ENCODE results near the gene DNAJC10.
A peak's percentile ranks its signal among the peaks of the same experiment; 100 is the strongest.

DNAJC10 gene

GRCh38 chr2:182792441-182792840 lies 76.4 kb downstream of the DNAJC10 start:
- DNase-seq (ENCODE audit: low read depth): no peak

- DNase-seq (ENCODE audit: low read depth): no peak
Observed at GRCh38 chr2:182798736-182799135, 82.7 kb downstream of the DNAJC10 start.

GRCh38 chr2:182804128-182804527 lies 88.1 kb downstream of the DNAJC10 start:
- DNase-seq (ENCODE audit: low read depth): no peak

GRCh38 chr2:182807319-182807718 lies 91.3 kb downstream of the DNAJC10 start:
- no peak for DNase-seq (ENCODE audit: low read depth)

GRCh38 chr2:182810087-182810486 lies 94.0 kb downstream of the DNAJC10 start:
- DNase-seq (ENCODE audit: low read depth): no peak

- DNase-seq (ENCODE audit: low read depth): no peak
Observed at GRCh38 chr2:182814380-182814779, 98.3 kb downstream of the DNAJC10 start.

GRCh38 chr2:182814804-182815203 lies 98.7 kb downstream of the DNAJC10 start:
- DNase-seq (ENCODE audit: low read depth): no peak

GRCh38 chr2:182816866-182817265 lies 100.8 kb downstream of the DNAJC10 start:
- peak; percentile 2 for DNase-seq (ENCODE audit: low read depth)

- no peak for DNase-seq (ENCODE audit: low read depth)
Observed at GRCh38 chr2:182817558-182817957, 101.5 kb downstream of the DNAJC10 start.

- DNase-seq (ENCODE audit: low read depth): no peak
Observed at GRCh38 chr2:182818501-182818900, 102.4 kb downstream of the DNAJC10 start.

GRCh38 chr2:182818925-182819324 lies 102.9 kb downstream of the DNAJC10 start:
- no peak for DNase-seq (ENCODE audit: low read depth)

GRCh38 chr2:182819412-182819811 lies 103.4 kb downstream of the DNAJC10 start:
- no peak for DNase-seq (ENCODE audit: low read depth)

GRCh38 chr2:182821182-182821581 lies 105.1 kb downstream of the DNAJC10 start:
- peak; percentile 25 for DNase-seq (ENCODE audit: low read depth)

GRCh38 chr2:182822733-182823132 lies 106.7 kb downstream of the DNAJC10 start:
- DNase-seq (ENCODE audit: low read depth): no peak

- DNase-seq (ENCODE audit: low read depth): no peak
Observed at GRCh38 chr2:182824056-182824766, 108.2 kb downstream of the DNAJC10 start.

- DNase-seq (ENCODE audit: low read depth): no peak
Observed at GRCh38 chr2:182824767-182825158, 108.7 kb downstream of the DNAJC10 start.

GRCh38 chr2:182826064-182826463 lies 110.0 kb downstream of the DNAJC10 start:
- no peak for DNase-seq (ENCODE audit: low read depth)

- no peak for DNase-seq (ENCODE audit: low read depth)
Observed at GRCh38 chr2:182826496-182826895, 110.4 kb downstream of the DNAJC10 start.

- peak; percentile 2 for DNase-seq (ENCODE audit: low read depth)
Observed at GRCh38 chr2:182827182-182827879, 111.3 kb downstream of the DNAJC10 start.

GRCh38 chr2:182831101-182831500 lies 115.0 kb downstream of the DNAJC10 start:
- DNase-seq (ENCODE audit: low read depth): no peak

GRCh38 chr2:182831921-182832320 lies 115.9 kb downstream of the DNAJC10 start:
- DNase-seq (ENCODE audit: low read depth): no peak

- DNase-seq (ENCODE audit: low read depth): no peak
Observed at GRCh38 chr2:182833084-182833854, 117.2 kb downstream of the DNAJC10 start.

- no peak for DNase-seq (ENCODE audit: low read depth)
Observed at GRCh38 chr2:182834293-182834692, 118.2 kb downstream of the DNAJC10 start.

Data from EH (cell line).